ENCODE results near the gene UNG. TPM values are rescaled to one million over a fixed set of nuclear protein-coding genes. Genes with fewer than 3 reads are reported as not detected.

The UNG gene
- total RNA-seq, 1 experiment from 2014 or later = 188 TPM

- Histone ChIP-seq H3K23ac (ENCODE audit: insufficient read length, low read depth, low read length) (no peak overlapping the region), H3K14ac (ENCODE audit: insufficient read depth, low read length) (no peak overlapping the region), H4K20me1 (ENCODE audit: control insufficient read depth, insufficient read depth, insufficient read length) (no peaks in the 10 kb centered on the region), H2BK20ac (ENCODE audit: low read depth, low read length, poor library complexity, severe bottlenecking) (no peak overlapping the region), H3K27me3 (ENCODE audit: insufficient read depth, low read length) (no peaks in the 10 kb centered on the region), H3K79me2 (ENCODE audit: insufficient read depth, low read length) (no peaks in the 10 kb centered on the region), H3K27ac (ENCODE audit: insufficient read length, low read depth, low read length) (no peak overlapping the region), H4K8ac (replicated peaks; ENCODE audit: insufficient read length, low read depth, low read length) (no peak overlapping the region), H2BK120ac (ENCODE audit: low read depth, low read length, poor library complexity, severe bottlenecking) (no peak overlapping the region), H3T11ph (ENCODE audit: low read length) (no peak overlapping the region), H3K79me1 (ENCODE audit: insufficient read depth, low read depth, low read length, poor library complexity, severe bottlenecking) (no peaks in the 10 kb centered on the region), H4K5ac (ENCODE audit: insufficient read length, low read depth, low read length) (no peak overlapping the region), H2BK12ac (ENCODE audit: insufficient read length, low read depth, low read length) (no peak overlapping the region), H2BK5ac (ENCODE audit: insufficient read length, low read length) (no peak overlapping the region), H3K4me1 (ENCODE audit: insufficient read depth, low read length) (no peaks in the 10 kb centered on the region), H3K4me2 (ENCODE audit: insufficient read depth, insufficient read length, low read length) (no peak overlapping the region), H3K56ac (ENCODE audit: insufficient read length, low read depth, low read length) (no peak overlapping the region), H3K23me2 (ENCODE audit: insufficient read length, low read depth, low read length, poor library complexity, severe bottlenecking) (no peaks in the 10 kb centered on the region), H2AFZ (ENCODE audit: low read length) (no peak overlapping the region), H3K9me3 (ENCODE audit: control insufficient read depth, low read depth, low read length) (no peaks in the 10 kb centered on the region), H2BK15ac (ENCODE audit: low read depth, low read length) (no peak overlapping the region), H3K4ac (ENCODE audit: low read depth, low read length) (no peak overlapping the region), H2AK5ac (ENCODE audit: insufficient read length, low read length) (no peak overlapping the region), H4K91ac (ENCODE audit: insufficient read length, low read depth, low read length) (no peak overlapping the region), H3K18ac (ENCODE audit: insufficient read length, low read depth, low read length) (no peak overlapping the region), H3K9ac (ENCODE audit: extremely low read depth, insufficient read length, low read length) (no peak overlapping the region)
- Mint-ChIP-seq H3K9me3 (no peaks in the 10 kb centered on the region), H3K27ac (no peak overlapping the region), H3K4me1 (peaks cover 5 to 6% of the 10 kb centered on the region in 2 experiments; a peak in 2 of 4 replicates), H3K27me3 (ENCODE audit: low read depth) (peaks cover 4% of the 10 kb centered on the region), H3K36me3 (ENCODE audit: insufficient read depth in 1 of 3, low read depth in 3 of 3) (peaks cover 10 to 54% (median 46%) of the 10 kb centered on the region in 3 experiments; a peak in 6 of 7 replicates), H3K4me3 (no peak overlapping the region)
- TF ChIP-seq CTCF (conservative IDR thresholded peaks at IDR 0.05) = no peak
- WGBS (ENCODE audit: extremely low coverage, insufficient read length, low lambda C conversion rate) = no CpG with 5 or more reads among the region's 5 CpGs
- DNase-seq = no peak
Measured at GRCh38 chr12:109087250-109087649, 10.1 kb upstream of the UNG start.
